ENCODE results near the gene PROM1. TPM values are rescaled to one million over a fixed set of nuclear protein-coding genes. Genes with fewer than 3 reads are reported as not detected.

PROM1 gene
- total and polyA plus RNA-seq, 2 experiments from 2014 or later = 36.6 to 66.6 TPM

DNA sequence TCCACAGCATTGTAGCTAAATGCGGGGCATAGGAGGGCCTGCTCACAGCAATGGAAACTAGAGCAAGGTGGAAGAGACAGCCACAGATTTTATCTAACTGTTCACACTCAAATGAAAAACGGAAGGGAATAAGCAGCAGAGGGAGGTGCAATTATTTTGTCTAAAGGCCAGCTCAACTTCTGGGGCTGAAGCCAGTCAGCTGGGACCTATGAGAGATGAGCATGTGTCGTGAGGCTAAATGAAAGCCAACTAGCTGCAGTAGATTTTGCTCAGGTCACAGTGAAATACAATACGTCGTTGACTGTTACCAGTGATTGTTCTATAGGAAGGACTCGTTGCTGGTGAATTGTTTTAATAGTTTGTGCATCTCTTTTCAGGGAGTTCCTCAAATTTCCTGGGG lies 94.4 kb downstream of the PROM1 start (continued):
- TF ChIP-seq, protein P1, sequence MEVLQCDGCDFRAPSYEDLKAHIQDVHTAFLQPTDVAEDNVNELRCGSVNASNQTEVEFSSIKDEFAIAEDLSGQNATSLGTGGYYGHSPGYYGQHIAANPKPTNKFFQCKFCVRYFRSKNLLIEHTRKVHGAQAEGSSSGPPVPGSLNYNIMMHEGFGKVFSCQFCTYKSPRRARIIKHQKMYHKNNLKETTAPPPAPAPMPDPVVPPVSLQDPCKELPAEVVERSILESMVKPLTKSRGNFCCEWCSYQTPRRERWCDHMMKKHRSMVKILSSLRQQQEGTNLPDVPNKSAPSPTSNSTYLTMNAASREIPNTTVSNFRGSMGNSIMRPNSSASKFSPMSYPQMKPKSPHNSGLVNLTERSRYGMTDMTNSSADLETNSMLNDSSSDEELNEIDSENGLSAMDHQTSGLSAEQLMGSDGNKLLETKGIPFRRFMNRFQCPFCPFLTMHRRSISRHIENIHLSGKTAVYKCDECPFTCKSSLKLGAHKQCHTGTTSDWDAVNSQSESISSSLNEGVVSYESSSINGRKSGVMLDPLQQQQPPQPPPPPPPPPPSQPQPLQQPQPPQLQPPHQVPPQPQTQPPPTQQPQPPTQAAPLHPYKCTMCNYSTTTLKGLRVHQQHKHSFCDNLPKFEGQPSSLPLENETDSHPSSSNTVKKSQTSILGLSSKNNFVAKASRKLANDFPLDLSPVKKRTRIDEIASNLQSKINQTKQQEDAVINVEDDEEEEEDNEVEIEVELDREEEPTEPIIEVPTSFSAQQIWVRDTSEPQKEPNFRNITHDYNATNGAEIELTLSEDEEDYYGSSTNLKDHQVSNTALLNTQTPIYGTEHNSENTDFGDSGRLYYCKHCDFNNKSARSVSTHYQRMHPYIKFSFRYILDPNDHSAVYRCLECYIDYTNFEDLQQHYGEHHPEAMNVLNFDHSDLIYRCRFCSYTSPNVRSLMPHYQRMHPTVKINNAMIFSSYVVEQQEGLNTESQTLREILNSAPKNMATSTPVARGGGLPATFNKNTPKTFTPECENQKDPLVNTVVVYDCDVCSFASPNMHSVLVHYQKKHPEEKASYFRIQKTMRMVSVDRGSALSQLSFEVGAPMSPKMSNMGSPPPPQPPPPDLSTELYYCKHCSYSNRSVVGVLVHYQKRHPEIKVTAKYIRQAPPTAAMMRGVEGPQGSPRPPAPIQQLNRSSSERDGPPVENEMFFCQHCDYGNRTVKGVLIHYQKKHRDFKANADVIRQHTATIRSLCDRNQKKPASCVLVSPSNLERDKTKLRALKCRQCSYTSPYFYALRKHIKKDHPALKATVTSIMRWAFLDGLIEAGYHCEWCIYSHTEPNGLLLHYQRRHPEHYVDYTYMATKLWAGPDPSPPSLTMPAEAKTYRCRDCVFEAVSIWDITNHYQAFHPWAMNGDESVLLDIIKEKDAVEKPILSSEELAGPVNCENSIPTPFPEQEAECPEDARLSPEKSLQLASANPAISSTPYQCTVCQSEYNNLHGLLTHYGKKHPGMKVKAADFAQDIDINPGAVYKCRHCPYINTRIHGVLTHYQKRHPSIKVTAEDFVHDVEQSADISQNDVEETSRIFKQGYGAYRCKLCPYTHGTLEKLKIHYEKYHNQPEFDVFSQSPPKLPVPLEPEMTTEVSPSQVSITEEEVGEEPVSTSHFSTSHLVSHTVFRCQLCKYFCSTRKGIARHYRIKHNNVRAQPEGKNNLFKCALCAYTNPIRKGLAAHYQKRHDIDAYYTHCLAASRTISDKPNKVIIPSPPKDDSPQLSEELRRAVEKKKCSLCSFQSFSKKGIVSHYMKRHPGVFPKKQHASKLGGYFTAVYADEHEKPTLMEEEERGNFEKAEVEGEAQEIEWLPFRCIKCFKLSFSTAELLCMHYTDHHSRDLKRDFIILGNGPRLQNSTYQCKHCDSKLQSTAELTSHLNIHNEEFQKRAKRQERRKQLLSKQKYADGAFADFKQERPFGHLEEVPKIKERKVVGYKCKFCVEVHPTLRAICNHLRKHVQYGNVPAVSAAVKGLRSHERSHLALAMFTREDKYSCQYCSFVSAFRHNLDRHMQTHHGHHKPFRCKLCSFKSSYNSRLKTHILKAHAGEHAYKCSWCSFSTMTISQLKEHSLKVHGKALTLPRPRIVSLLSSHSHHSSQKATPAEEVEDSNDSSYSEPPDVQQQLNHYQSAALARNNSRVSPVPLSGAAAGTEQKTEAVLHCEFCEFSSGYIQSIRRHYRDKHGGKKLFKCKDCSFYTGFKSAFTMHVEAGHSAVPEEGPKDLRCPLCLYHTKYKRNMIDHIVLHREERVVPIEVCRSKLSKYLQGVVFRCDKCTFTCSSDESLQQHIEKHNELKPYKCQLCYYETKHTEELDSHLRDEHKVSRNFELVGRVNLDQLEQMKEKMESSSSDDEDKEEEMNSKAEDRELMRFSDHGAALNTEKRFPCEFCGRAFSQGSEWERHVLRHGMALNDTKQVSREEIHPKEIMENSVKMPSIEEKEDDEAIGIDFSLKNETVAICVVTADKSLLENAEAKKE (CRISPR knock-in tag; IDR thresholded peaks at IDR 0.05) = no peak
- TF ChIP-seq CTCF (conservative IDR thresholded peaks at IDR 0.05; ENCODE audit: low read depth in 2 of 2) (no peak), ZNF331 (CRISPR knock-in tag; IDR thresholded peaks at IDR 0.05; ENCODE audit: low read depth) (no peak), EZH2phosphoT487 (IDR thresholded peaks at IDR 0.05; ENCODE audit: unreplicated experiment) (no peak), NANOG (IDR thresholded peaks at IDR 0.05; ENCODE audit: borderline replicate concordance) (no peak)

- 0 out of 3 replicates have a peak, but pooled peaks cover 6% of the 10 kb centered on the region for H3K9me3 Mint-ChIP-seq
- no peaks in the 10 kb centered on the region for H3K27me3 ChIP-seq (ENCODE audit: insufficient read depth)
- peaks cover 7% of the 10 kb centered on the region for H3K27me3 Mint-ChIP-seq (ENCODE audit: insufficient read depth, low read depth, poor library complexity)
- DNase-seq (ENCODE audit: low spot score) (no peak), ATAC-seq (no peak)
- H3K4me1 Mint-ChIP-seq = no peaks in the 10 kb centered on the region
- no peaks in the 10 kb centered on the region for H3K4me1 ChIP-seq (ENCODE audit: insufficient read depth)
- H3F3A ChIP-seq (replicated peaks; ENCODE audit: low read depth) = no peaks in the 10 kb centered on the region
- no peak overlapping the region for H3K27ac Mint-ChIP-seq
- peaks cover 94% of the 10 kb centered on the region for H3K36me3 Mint-ChIP-seq (ENCODE audit: low read depth)
- H2AFZ ChIP-seq = no peak overlapping the region
- peaks cover 62% of the 10 kb centered on the region for H3K36me3 ChIP-seq (ENCODE audit: insufficient read depth)
- no peak overlapping the region for H3K4me3 ChIP-seq
- no peaks in the 10 kb centered on the region for H3K79me2 ChIP-seq (replicated peaks; ENCODE audit: insufficient read depth)
- H3K27ac ChIP-seq (ENCODE audit: low read depth) = no peak overlapping the region
- no peaks in the 10 kb centered on the region for H4K20me1 ChIP-seq (replicated peaks; ENCODE audit: insufficient read depth)
- H3K4me2 ChIP-seq = no peak overlapping the region
- H3K4me3 Mint-ChIP-seq = no peak overlapping the region
- H3K9me2 ChIP-seq (ENCODE audit: insufficient read depth) = no peaks in the 10 kb centered on the region
- TF ChIP-seq ETS1 (IDR thresholded peaks at IDR 0.05) (no peak), JUNB (IDR thresholded peaks at IDR 0.05; ENCODE audit: unreplicated experiment) (no peak), REST (IDR thresholded peaks at IDR 0.05; ENCODE audit: unreplicated experiment) (no peak), POLR2AphosphoS5 (IDR thresholded peaks at IDR 0.05; ENCODE audit: low read depth) (no peak), ZNF114 (CRISPR knock-in tag; IDR thresholded peaks at IDR 0.05) (no peak), STAT1 (IDR thresholded peaks at IDR 0.05; ENCODE audit: unreplicated experiment) (no peak)
These were observed 95.6 kb downstream of the PROM1 start for GRCh38 chr4:15988222-15988621.
